Measurements from ENCODE around the gene BANP. TPM values are rescaled to one million over a fixed set of nuclear protein-coding genes. Genes with fewer than 3 reads are reported as not detected.
"Not testable (repeated sequence)": the region's sequence is repeated elsewhere in the genome, so short reads cannot be mapped to it uniquely, and the experiment has no call there.

Gene BANP
- total and polyA plus RNA-seq, 2 donors (not counting 3 experiments of a cell fraction or from before 2014, with no cell fraction given): 22.4 to 33.8 TPM

- Histone ChIP-seq H3K9me3 (replicated peaks; ENCODE audit: control insufficient read depth, insufficient read depth, low read length) (no peaks in the 10 kb centered on the region), H3K4me1 (ENCODE audit: control insufficient read depth, extremely low read depth, insufficient read depth, low read length) (no peaks in the 10 kb centered on the region), H3K9me1 (replicated peaks; ENCODE audit: control insufficient read depth, extremely low read depth, insufficient read depth, low read length) (no peaks in the 10 kb centered on the region), H3K27ac (ENCODE audit: insufficient read depth, low read depth, low read length) (no peak overlapping the region), H4K20me1 (replicated peaks; ENCODE audit: control insufficient read depth, extremely low read depth, insufficient read depth, low read length) (no peaks in the 10 kb centered on the region), H3K27me3 (ENCODE audit: control insufficient read depth in 2 of 2, insufficient read depth in 2 of 2, low read length in 2 of 2) (peaks cover 4 to 11% of the 10 kb centered on the region in 2 experiments), H3K9ac (replicated peaks; ENCODE audit: extremely low read depth, insufficient read depth, low read length) (no peak overlapping the region), H3K79me2 (ENCODE audit: control insufficient read depth, insufficient read depth, low read length) (no peaks in the 10 kb centered on the region), H2AFZ (ENCODE audit: low read depth, low read length) (no peak overlapping the region), H3K4me3 (replicated peaks in 1 of 3; ENCODE audit: insufficient read depth in 1 of 3, low read depth in 1 of 3, low read length in 3 of 3) (no peak overlapping the region), H3K4me2 (ENCODE audit: insufficient read depth, low read length) (no peak overlapping the region), H3K36me3 (ENCODE audit: control insufficient read depth in 2 of 2, extremely low read depth in 1 of 2, insufficient read depth in 2 of 2, low read length in 2 of 2) (no peaks in the 10 kb centered on the region)
- dilution Hi-C loops (cut with MboI; ENCODE audit: extremely low pct_ligation_motif_present, low sequenced_read_pairs): no loop called here
- ChIA-PET POLR2A (no interaction called here), CTCF (no interaction called here)
- intact Hi-C loops (cut with micrococcal nuclease): no loop called here
- FAIRE-seq: no peak
- TF ChIP-seq FOS (IDR thresholded peaks at IDR 0.05; ENCODE audit: borderline replicate concordance, insufficient read depth, low read length) (no peak), POLR2AphosphoS5 (IDR thresholded peaks at IDR 0.05; ENCODE audit: insufficient read depth, low read depth, low read length) (no peak), MAX (IDR thresholded peaks at IDR 0.05; ENCODE audit: insufficient read depth, insufficient read length) (no peak), MYC (IDR thresholded peaks at IDR 0.05; ENCODE audit: low read depth, low read length) (no peak), POLR2A (IDR thresholded peaks at IDR 0.05; ENCODE audit: low read depth, low read length) (no peak), JUN (IDR thresholded peaks at IDR 0.05; ENCODE audit: borderline replicate concordance, insufficient read depth, insufficient read length, low read depth) (no peak), EZH2 (IDR thresholded peaks at IDR 0.05; ENCODE audit: borderline replicate concordance, low read depth, low read length, severe bottlenecking) (no peak), CTCF (IDR thresholded peaks at IDR 0.05; ENCODE audit: extremely low read depth in 1 of 2, insufficient read depth in 1 of 2, low read depth in 1 of 2, low read length in 2 of 2) (no peak), GATA2 (IDR thresholded peaks at IDR 0.05; ENCODE audit: insufficient read depth, insufficient read length, low read depth, low read length) (no peak)
- BruUV-seq (replicated peaks): no TSS peak
- no peak for DNase-seq (ENCODE audit: low read depth, low spot score)
Observed at GRCh38 chr16:88103581-88104188, 152.5 kb downstream of the BANP start.

- H3K4me2 ChIP-seq (ENCODE audit: insufficient read depth, low read length); FAIRE-seq; H3K36me3 ChIP-seq (ENCODE audit: control insufficient read depth in 2 of 2, extremely low read depth in 1 of 2, insufficient read depth in 2 of 2, low read length in 2 of 2); CTCF ChIA-PET; H4K20me1 ChIP-seq (replicated peaks; ENCODE audit: control insufficient read depth, extremely low read depth, insufficient read depth, low read length); H2AFZ ChIP-seq (ENCODE audit: low read depth, low read length); H3K9me3 ChIP-seq (replicated peaks; ENCODE audit: control insufficient read depth, insufficient read depth, low read length); DNase-seq (ENCODE audit: low read depth, low spot score); H3K9me1 ChIP-seq (replicated peaks; ENCODE audit: control insufficient read depth, extremely low read depth, insufficient read depth, low read length); dilution Hi-C loops (cut with MboI; ENCODE audit: extremely low pct_ligation_motif_present, low sequenced_read_pairs); H3K27ac ChIP-seq (ENCODE audit: insufficient read depth, low read depth, low read length); H3K9ac ChIP-seq (replicated peaks; ENCODE audit: extremely low read depth, insufficient read depth, low read length); intact Hi-C loops (cut with micrococcal nuclease); H3K4me3 ChIP-seq (replicated peaks in 1 of 3; ENCODE audit: insufficient read depth in 1 of 3, low read depth in 1 of 3, low read length in 3 of 3); H3K4me1 ChIP-seq (ENCODE audit: control insufficient read depth, extremely low read depth, insufficient read depth, low read length); H3K79me2 ChIP-seq (ENCODE audit: control insufficient read depth, insufficient read depth, low read length); POLR2A ChIA-PET; BruUV-seq (replicated peaks): not testable (repeated sequence)
- H3K27me3 ChIP-seq (ENCODE audit: control insufficient read depth in 2 of 2, insufficient read depth in 2 of 2, low read length in 2 of 2): peaks cover 4 to 11% of the 10 kb centered on the region in 2 experiments
Observed at GRCh38 chr16:88104363-88104762, 153.1 kb downstream of the BANP start.

- H3K9ac ChIP-seq (replicated peaks; ENCODE audit: extremely low read depth, insufficient read depth, low read length); DNase-seq (ENCODE audit: low read depth, low spot score); intact Hi-C loops (cut with micrococcal nuclease); H3K9me1 ChIP-seq (replicated peaks; ENCODE audit: control insufficient read depth, extremely low read depth, insufficient read depth, low read length); H3K79me2 ChIP-seq (ENCODE audit: control insufficient read depth, insufficient read depth, low read length); FAIRE-seq; POLR2A ChIA-PET; H3K4me2 ChIP-seq (ENCODE audit: insufficient read depth, low read length); H4K20me1 ChIP-seq (replicated peaks; ENCODE audit: control insufficient read depth, extremely low read depth, insufficient read depth, low read length); H2AFZ ChIP-seq (ENCODE audit: low read depth, low read length); H3K9me3 ChIP-seq (replicated peaks; ENCODE audit: control insufficient read depth, insufficient read depth, low read length); H3K4me1 ChIP-seq (ENCODE audit: control insufficient read depth, extremely low read depth, insufficient read depth, low read length); H3K27me3 ChIP-seq (ENCODE audit: control insufficient read depth in 2 of 2, insufficient read depth in 2 of 2, low read length in 2 of 2); CTCF ChIA-PET; BruUV-seq (replicated peaks); H3K27ac ChIP-seq (ENCODE audit: insufficient read depth, low read depth, low read length); dilution Hi-C loops (cut with MboI; ENCODE audit: extremely low pct_ligation_motif_present, low sequenced_read_pairs); H3K4me3 ChIP-seq (replicated peaks in 1 of 3; ENCODE audit: insufficient read depth in 1 of 3, low read depth in 1 of 3, low read length in 3 of 3); H3K36me3 ChIP-seq (ENCODE audit: control insufficient read depth in 2 of 2, extremely low read depth in 1 of 2, insufficient read depth in 2 of 2, low read length in 2 of 2): not testable (repeated sequence)
Observed at GRCh38 chr16:88105574-88106140, 154.4 kb downstream of the BANP start.

Data from endothelial cell of umbilical vein (primary cell).